Measurements from ENCODE around the gene MFSD11. TPM values are rescaled to one million over a fixed set of nuclear protein-coding genes. Genes with fewer than 3 reads are reported as not detected.
A peak's percentile ranks its signal among the peaks of the same experiment; 100 is the strongest.

The MFSD11 gene
- 10 to 100 TPM; 23.9 to 49.2 (median 34.4) TPM for total RNA-seq

- peaks cover 6 to 46% (median 35%) of the 10 kb centered on the region in 4 donors for H3K36me3 ChIP-seq
- peak within 1 kb of the TSS; percentile 96 to 100 (median 99) for H3K27ac ChIP-seq
- peak; percentile 93 to 99 for DNase-seq
- no peaks in the 10 kb centered on the region for H3K9me3 ChIP-seq
- H3K4me1 ChIP-seq = peaks cover 39 to 51% (median 49%) of the 10 kb centered on the region in 4 donors
- TF ChIP-seq POLR2AphosphoS5 (IDR thresholded peaks at IDR 0.05) (peak; percentile 69 to 87), POLR2A (IDR thresholded peaks at IDR 0.05) (peak in 2 of 4 donors; percentile 41 to 65), CTCF (IDR thresholded peaks at IDR 0.05) (peak in 2 of 6 experiments; percentile 5 to 21), EP300 (IDR thresholded peaks at IDR 0.05) (no peak)
- H3K27me3 ChIP-seq = no peaks in the 10 kb centered on the region
- peak within 1 kb of the TSS; percentile 69 to 100 (median 86) for H3K4me3 ChIP-seq
- WGBS, 2 donors = 0 to 2% methylated on average over 26 to 46 of the region's 57 CpGs
- ATAC-seq (ENCODE audit: low FRiP score in 2 of 2) = peak; percentile 89 to 94
Measured at GRCh38 chr17:76737676-76738467, at the start of gene MFSD11. Gene MFSD11 (plus strand): TSS chr17:76738119. CDS start chr17:76738353, 234 bp downstream.

- H3K27me3 ChIP-seq = no peaks in the 10 kb centered on the region
- 72 to 87% methylated on average over 4 to 11 of the region's 11 CpGs for WGBS, 2 donors
- TF ChIP-seq CTCF (IDR thresholded peaks at IDR 0.05) = peak in 1 of 6 experiments; percentile 12
- no peak for TF ChIP-seq POLR2A (IDR thresholded peaks at IDR 0.05)
- TF ChIP-seq POLR2AphosphoS5 (IDR thresholded peaks at IDR 0.05) = no peak
- TF ChIP-seq EP300 (IDR thresholded peaks at IDR 0.05) = no peak
- no peak for DNase-seq
- ATAC-seq (ENCODE audit: low FRiP score in 2 of 2) = peak; percentile 19 to 52
- peaks cover 0 to 29% (median 4%) of the 10 kb centered on the region in 4 donors for H3K36me3 ChIP-seq
- H3K4me1 ChIP-seq = peaks cover 7 to 27% (median 16%) of the 10 kb centered on the region in 4 donors
- H3K9me3 ChIP-seq = no peaks in the 10 kb centered on the region
- peak overlapping the region; percentile 50 to 82 (median 73) for H3K27ac ChIP-seq
- no peak overlapping the region for H3K4me3 ChIP-seq
Measured at GRCh38 chr17:76688165-76688622, 49.7 kb upstream of the MFSD11 start.

GRCh38 chr17:76689859-76690258 lies 48.1 kb upstream of the MFSD11 start:
- TF ChIP-seq POLR2A (IDR thresholded peaks at IDR 0.05) = no peak
- no peak for TF ChIP-seq CTCF (IDR thresholded peaks at IDR 0.05)
- Histone ChIP-seq H3K36me3 (peaks cover 0 to 15% (median under 1%) of the 10 kb centered on the region in 4 donors), H3K9me3 (no peaks in the 10 kb centered on the region), H3K4me1 (peaks cover 7 to 27% (median 16%) of the 10 kb centered on the region in 4 donors), H3K4me3 (no peak overlapping the region), H3K27ac (peak overlapping the region in 2 of 4 donors; percentile 50 to 82), H3K27me3 (no peaks in the 10 kb centered on the region)
- 82 to 88% methylated on average over 11 of the region's 11 CpGs for whole genome bisulfite sequencing, 2 donors
- DNase-seq (no peak), ATAC-seq (ENCODE audit: low FRiP score in 2 of 2) (no peak)

GRCh38 chr17:76690596-76691280 lies 47.2 kb upstream of the MFSD11 start:
- no peak overlapping the region for H3K27ac ChIP-seq
- H3K4me3 ChIP-seq = no peak overlapping the region
- peaks cover 10 to 36% (median 19%) of the 10 kb centered on the region in 4 donors for H3K4me1 ChIP-seq
- ATAC-seq (ENCODE audit: low FRiP score in 2 of 2) (no peak), DNase-seq (no peak)
- peaks cover 0 to 7% (median 0%) of the 10 kb centered on the region in 4 donors for H3K36me3 ChIP-seq
- no peaks in the 10 kb centered on the region for H3K27me3 ChIP-seq
- no peaks in the 10 kb centered on the region for H3K9me3 ChIP-seq
- 80 to 86% methylated on average over 9 to 13 of the region's 13 CpGs for WGBS, 2 donors
- no peak for TF ChIP-seq CTCF (IDR thresholded peaks at IDR 0.05)
- TF ChIP-seq POLR2A (IDR thresholded peaks at IDR 0.05) = no peak

All from upper lobe of left lung (tissue), 6 donors.